Lung (tissue), 12 donors: ENCODE measurements around the gene H1-8. TPM values are rescaled to one million over a fixed set of nuclear protein-coding genes. Genes with fewer than 3 reads are reported as not detected.

Experiments
- ATAC-seq: fragments of 200-7000 bp; cut with Tn5 transposase; one replicate; pipeline ENCODE4 v1.9.1; 2020; ENCODE audit warnings: moderate number of reproducible peaks; ENCODE audit not compliant: insufficient read depth, low FRiP score
- DNase-seq, 3 donors: peaks; one replicate each; pipeline ENCODE4 v3.0.0-alpha.2; 2013 to 2017
- H3K27ac ChIP-seq, 2 donors: one replicate each; pipeline ENCODE4 v1.5.1; 2013; ENCODE audit warnings: mild to moderate bottlenecking in 2 of 2, moderate library complexity in 2 of 2, control low read depth in 1 of 2, inconsistent platforms in 1 of 2, low read depth in 1 of 2, low read length in 1 of 2
- H3K27me3 ChIP-seq, 3 donors: one replicate each; pipeline ENCODE4 v1.5.1; 2013; ENCODE audit warnings: low read length in 2 of 3; ENCODE audit not compliant: control insufficient read depth in 3 of 3, insufficient read depth in 3 of 3
- H3K36me3 ChIP-seq, 4 donors: one replicate each; pipeline ENCODE4 v1.5.1; 2013; ENCODE audit warnings: low read length in 4 of 4, mild to moderate bottlenecking in 1 of 4, moderate library complexity in 1 of 4; ENCODE audit not compliant: control insufficient read depth in 4 of 4, insufficient read depth in 4 of 4
- H3K4me1 ChIP-seq, 5 donors: one replicate each; pipeline ENCODE4 v1.5.1; 2013; ENCODE audit warnings: low read length in 5 of 5, mild to moderate bottlenecking in 2 of 5, moderate library complexity in 1 of 5; ENCODE audit not compliant: control insufficient read depth in 5 of 5, insufficient read depth in 5 of 5
- H3K4me3 ChIP-seq: one replicate; pipeline ENCODE4 v1.5.1; 2013; ENCODE audit warnings: mild to moderate bottlenecking, control low read depth, moderate library complexity
- H3K9ac ChIP-seq, 2 donors: one replicate each; pipeline ENCODE4 v1.5.1; 2013; ENCODE audit warnings: low read length in 2 of 2, control low read depth in 1 of 2; ENCODE audit not compliant: insufficient read depth in 1 of 2
- H3K9me3 ChIP-seq, 4 donors: one replicate each; pipeline ENCODE4 v1.5.1; 2013; ENCODE audit warnings: low read length in 3 of 4, mild to moderate bottlenecking in 1 of 4, moderate library complexity in 1 of 4; ENCODE audit not compliant: control insufficient read depth in 4 of 4, insufficient read depth in 3 of 4
- CTCF ChIP-seq: IDR thresholded peaks from 2 replicates; pipeline ENCODE4 v1.5.1; 2012; ENCODE audit warnings: mild to moderate bottlenecking; ENCODE audit errors: control extremely low read depth, extremely low read depth
- WGBS, 2 donors: extraction: QIAGEN DNeasy Blood & Tissue Kit; methylation state at CpG; one replicate each; pipeline ENCODE4 v1.1.7; 2013; 5-methylcytosine and 5-hydroxymethylcytosine counted together
- polyA plus RNA-seq, 2 donors: library from polyadenylated mRNA; stranded (reverse); fragments of 200-250 nt; gene quantifications; one replicate each; pipeline ENCODE4 v1.2.1, GENCODE V29; 2013
- total RNA-seq, 2 donors: library from RNA; depleted of rRNA in 1 of 2; stranded (reverse); fragments of >200 nt in 1 of 2; gene quantifications; one replicate each; pipeline ENCODE4 v1.2.1, GENCODE V29; 2014 to 2021
- donor health status: control.
- donor health status: control.
- donor health status: Bipolar disorder and iron deficiency.
- donor health status: healthy.
- donor health status: DM: yes; HTN: yes; CAD: no.

Gene H1-8
- total and polyA plus RNA-seq, 4 donors = not detected

DNA sequence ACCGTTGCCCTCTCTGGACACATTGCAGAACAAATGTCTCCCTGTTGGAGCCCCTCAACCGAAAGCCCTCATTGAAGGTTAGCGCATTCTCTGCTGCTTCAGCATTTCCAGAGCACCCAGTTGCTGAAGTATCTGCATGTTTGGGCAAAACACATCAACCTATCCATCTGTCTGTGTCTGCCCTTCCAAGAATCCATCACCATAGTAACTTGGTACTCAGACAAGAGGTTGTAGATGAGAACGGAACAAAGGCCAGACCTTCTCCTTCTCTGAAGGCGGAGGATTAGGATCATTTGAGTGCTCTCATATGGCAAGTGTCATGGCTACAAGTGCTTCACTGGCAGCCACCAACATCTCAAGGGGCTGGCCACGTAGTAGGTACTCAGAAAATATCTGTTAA is 37.6 kb upstream of the H1-8 start:
- Histone ChIP-seq H3K27me3 (no peaks in the 10 kb centered on the region), H3K4me3 (no peak overlapping the region), H3K9me3 (no peaks in the 10 kb centered on the region), H3K9ac (no peak overlapping the region), H3K36me3 (peaks cover 0 to 44% (median 30%) of the 10 kb centered on the region in 4 donors), H3K4me1 (peaks cover 0 to 22% (median 3%) of the 10 kb centered on the region in 5 donors), H3K27ac (peak overlapping the region in 1 of 2 donors; percentile 68)
- DNase-seq = no peak
- ATAC-seq = no peak
- WGBS, 2 donors = 87 to 92% methylated on average over 6 of the region's 6 CpGs
- no peak for TF ChIP-seq CTCF

DNA sequence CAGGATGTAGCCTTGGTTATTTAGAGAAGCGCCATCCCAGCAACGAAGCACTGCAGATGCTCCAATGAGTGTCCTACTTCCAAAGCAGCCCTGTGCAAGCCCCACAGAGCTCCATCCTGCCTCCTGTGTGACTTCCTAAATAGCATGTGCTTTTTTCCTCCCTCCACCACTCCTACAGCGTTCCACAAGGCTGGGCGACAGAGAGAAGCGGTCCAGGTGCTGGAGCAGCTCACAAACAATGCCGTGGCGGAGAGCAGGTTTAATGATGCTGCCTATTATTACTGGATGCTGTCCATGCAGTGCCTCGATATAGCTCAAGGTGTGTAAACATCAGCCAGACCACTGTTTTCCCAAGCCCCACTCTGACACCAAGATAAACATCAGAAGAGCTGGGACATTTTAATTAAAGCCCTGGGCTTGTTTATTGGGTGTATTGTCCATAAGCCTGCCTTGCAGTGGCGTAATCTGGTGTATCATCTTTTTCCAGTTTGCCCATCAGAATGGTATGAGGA is 36.7 kb upstream of the H1-8 start:
- no peak overlapping the region for H3K4me3 ChIP-seq
- DNase-seq (no peak), ATAC-seq (no peak)
- TF ChIP-seq CTCF = no peak
- WGBS, 2 donors = 79 to 90% methylated on average over 9 of the region's 9 CpGs
- peaks cover 0 to 16% (median 3%) of the 10 kb centered on the region in 5 donors for H3K4me1 ChIP-seq
- H3K27ac ChIP-seq = peak overlapping the region in 1 of 2 donors; percentile 42
- H3K9ac ChIP-seq = no peak overlapping the region
- H3K27me3 ChIP-seq = no peaks in the 10 kb centered on the region
- no peaks in the 10 kb centered on the region for H3K9me3 ChIP-seq
- H3K36me3 ChIP-seq = peaks cover 0 to 51% (median 27%) of the 10 kb centered on the region in 4 donors

DNA sequence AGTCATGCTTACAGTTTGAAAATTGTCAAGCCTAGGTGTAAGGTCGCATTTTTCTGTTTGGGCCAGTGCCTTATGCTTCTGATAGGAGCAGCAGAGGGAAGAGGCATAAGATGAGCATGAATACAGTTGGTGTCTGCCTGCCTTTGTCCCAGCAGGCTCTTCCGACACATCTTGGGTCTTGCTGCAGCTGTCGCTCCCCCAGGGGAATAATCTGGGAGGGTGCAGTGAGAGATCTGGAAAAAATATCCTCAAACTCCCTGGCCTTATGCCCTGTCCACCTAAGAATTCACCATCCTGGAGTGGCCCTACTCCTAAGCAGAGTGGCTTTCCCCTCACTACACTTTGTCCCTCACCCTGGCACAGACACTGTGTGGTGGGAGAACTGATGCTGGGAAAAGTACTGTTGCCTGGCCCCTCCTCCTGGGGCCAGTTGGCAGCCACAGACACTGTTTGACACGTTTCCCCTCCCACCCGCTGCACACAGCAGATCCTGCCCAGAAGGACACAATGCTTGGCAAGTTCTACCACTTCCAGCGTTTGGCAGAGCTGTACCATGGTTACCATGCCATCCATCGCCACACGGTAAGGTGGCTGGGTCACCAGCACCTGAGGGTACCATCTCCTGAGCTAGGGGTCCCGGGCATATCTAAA is 35.7 kb upstream of the H1-8 start:
- TF ChIP-seq CTCF = no peak
- Histone ChIP-seq H3K36me3 (peaks cover 0 to 53% (median 27%) of the 10 kb centered on the region in 4 donors), H3K27me3 (no peaks in the 10 kb centered on the region), H3K9ac (no peak overlapping the region), H3K9me3 (no peaks in the 10 kb centered on the region), H3K27ac (peak overlapping the region in 1 of 2 donors; percentile 46), H3K4me3 (no peak overlapping the region), H3K4me1 (peaks cover 0 to 11% (median 3%) of the 10 kb centered on the region in 5 donors)
- WGBS, 2 donors = 70 to 81% methylated on average over 9 of the region's 9 CpGs
- ATAC-seq (no peak), DNase-seq (no peak)
